Measurements from ENCODE around the gene SFT2D3. TPM values are rescaled to one million over a fixed set of nuclear protein-coding genes. Genes with fewer than 3 reads are reported as not detected.

The SFT2D3 gene
- total RNA-seq, 1 experiment from 2014 or later, result 12.2 TPM

DNA sequence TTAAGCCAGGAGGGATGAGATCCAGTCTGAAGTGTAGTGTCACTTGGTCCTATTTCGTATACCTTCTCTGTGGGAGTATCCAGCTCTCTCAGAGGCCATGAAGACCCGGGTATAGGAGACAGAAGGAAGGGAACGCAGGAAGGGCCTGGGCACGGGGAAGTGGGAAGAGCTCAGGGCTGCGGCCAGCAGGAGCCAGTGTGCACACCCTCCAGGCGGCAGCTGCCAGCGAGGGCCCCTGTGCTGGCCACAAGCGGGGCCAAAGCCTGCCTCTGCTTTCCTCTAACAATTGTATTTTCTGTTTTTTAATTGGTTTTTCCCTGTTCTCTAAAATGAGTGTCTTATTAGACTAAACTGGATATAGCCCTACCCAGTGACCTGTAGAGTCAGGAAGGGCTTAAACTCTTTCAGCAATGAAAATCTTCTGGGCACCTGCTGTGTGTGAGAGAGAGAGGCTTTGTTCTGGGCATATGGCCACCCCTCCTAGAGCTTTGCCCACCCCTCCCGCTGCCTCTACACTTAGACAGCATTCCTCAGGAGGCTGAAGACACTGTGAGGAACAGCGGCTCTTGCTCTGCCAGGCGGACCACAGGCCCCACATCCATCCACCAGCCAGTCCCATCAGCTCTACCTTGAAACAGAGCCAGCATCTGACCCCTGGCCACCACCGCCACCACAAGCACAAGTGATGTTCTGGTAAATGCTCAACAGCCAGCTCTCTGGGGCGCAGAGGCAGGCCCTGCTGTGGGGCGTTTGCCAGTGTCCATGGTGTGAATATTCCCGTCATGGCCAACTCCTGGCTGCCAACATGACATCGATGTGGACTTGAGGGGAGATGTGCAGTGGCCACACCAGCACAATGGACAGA is 45.9 kb upstream of the SFT2D3 start:
- H3K4me3 ChIP-seq (ENCODE audit: low read depth, low read length), result no peak overlapping the region
- H3K36me3 Mint-ChIP-seq (ENCODE audit: insufficient read depth, unreplicated experiment), result no peaks in the 10 kb centered on the region
- ChIA-PET CTCF (interaction anchor here (0.5 kb wide), 1 partner anchor 21 kb away, joined by 4 read pairs; no protein-coding TSS in a partner anchor), POLR2A (no interaction called here)
- no peaks in the 10 kb centered on the region for H3K4me1 Mint-ChIP-seq (ENCODE audit: low read depth, unreplicated experiment)
- no peaks in the 10 kb centered on the region for H3K27me3 ChIP-seq (replicated peaks; ENCODE audit: control insufficient read depth, insufficient read depth, low read length)
- H3K27me3 Mint-ChIP-seq (ENCODE audit: insufficient read depth, unreplicated experiment), result no peaks in the 10 kb centered on the region
- H3K4me1 ChIP-seq, result no peaks in the 10 kb centered on the region
- no peaks in the 10 kb centered on the region for H3K9me3 Mint-ChIP-seq (ENCODE audit: unreplicated experiment)
- no peak for DNase-seq
- TF ChIP-seq, protein P1, sequence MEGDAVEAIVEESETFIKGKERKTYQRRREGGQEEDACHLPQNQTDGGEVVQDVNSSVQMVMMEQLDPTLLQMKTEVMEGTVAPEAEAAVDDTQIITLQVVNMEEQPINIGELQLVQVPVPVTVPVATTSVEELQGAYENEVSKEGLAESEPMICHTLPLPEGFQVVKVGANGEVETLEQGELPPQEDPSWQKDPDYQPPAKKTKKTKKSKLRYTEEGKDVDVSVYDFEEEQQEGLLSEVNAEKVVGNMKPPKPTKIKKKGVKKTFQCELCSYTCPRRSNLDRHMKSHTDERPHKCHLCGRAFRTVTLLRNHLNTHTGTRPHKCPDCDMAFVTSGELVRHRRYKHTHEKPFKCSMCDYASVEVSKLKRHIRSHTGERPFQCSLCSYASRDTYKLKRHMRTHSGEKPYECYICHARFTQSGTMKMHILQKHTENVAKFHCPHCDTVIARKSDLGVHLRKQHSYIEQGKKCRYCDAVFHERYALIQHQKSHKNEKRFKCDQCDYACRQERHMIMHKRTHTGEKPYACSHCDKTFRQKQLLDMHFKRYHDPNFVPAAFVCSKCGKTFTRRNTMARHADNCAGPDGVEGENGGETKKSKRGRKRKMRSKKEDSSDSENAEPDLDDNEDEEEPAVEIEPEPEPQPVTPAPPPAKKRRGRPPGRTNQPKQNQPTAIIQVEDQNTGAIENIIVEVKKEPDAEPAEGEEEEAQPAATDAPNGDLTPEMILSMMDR (IDR thresholded peaks at IDR 0.05; ENCODE audit: insufficient read depth in 1 of 2, low read depth in 1 of 2, low read length in 1 of 2, severe bottlenecking in 1 of 2, unreplicated experiment in 1 of 2), result no peak
- H3K27ac Mint-ChIP-seq (ENCODE audit: unreplicated experiment), result no peak overlapping the region
- BruUV-seq (replicated peaks), result no TSS peak
- no peaks in the 10 kb centered on the region for H3K9me3 ChIP-seq
- no peak overlapping the region for H3K4me3 Mint-ChIP-seq (ENCODE audit: unreplicated experiment)
- intact Hi-C loops (cut with micrococcal nuclease; ENCODE audit: unreplicated experiment), result no loop called here
- H3K36me3 ChIP-seq (ENCODE audit: control insufficient read depth, insufficient read depth, low read length), result no peaks in the 10 kb centered on the region

DNA sequence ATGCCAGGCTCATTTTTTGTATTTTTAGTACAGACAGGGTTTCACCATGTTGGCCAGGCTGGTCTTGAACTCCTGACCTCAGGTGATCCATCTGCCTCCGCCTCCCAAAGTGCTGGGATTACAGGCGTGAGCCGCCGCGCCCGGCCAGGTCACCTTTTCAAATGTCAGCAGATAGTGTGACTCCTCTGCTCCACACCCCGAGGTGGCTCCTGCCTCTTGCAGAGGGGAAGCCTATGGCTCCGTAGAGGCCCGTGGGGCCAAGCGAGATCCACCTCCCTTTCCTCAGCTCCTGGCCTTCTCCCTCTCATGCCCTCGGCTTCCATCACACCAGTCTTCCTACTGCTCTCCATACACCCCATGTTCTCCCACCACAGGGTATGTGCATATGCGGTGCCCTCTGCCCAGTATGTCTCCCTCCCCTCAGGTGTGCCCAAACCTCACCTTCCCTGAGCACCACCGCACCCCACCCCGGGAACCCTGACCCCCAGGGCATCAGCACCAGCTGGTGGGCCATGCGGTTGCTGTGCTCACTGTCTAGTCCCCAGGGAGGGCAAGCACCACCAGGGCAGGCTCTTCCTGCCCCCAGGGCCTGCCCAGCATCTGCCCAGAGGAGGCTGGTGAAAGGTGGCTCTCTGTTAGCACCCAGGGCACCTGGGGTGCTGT is 44.6 kb upstream of the SFT2D3 start:
- Histone ChIP-seq H3K4me1 (peaks cover 6% of the 10 kb centered on the region), H3K27me3 (replicated peaks; ENCODE audit: control insufficient read depth, insufficient read depth, low read length) (no peaks in the 10 kb centered on the region), H3K9me3 (no peaks in the 10 kb centered on the region), H3K36me3 (ENCODE audit: control insufficient read depth, insufficient read depth, low read length) (no peaks in the 10 kb centered on the region), H3K4me3 (ENCODE audit: low read depth, low read length) (no peak overlapping the region)
- DNase-seq, result no peak
- Mint-ChIP-seq H3K36me3 (ENCODE audit: insufficient read depth, unreplicated experiment) (no peaks in the 10 kb centered on the region), H3K4me1 (ENCODE audit: low read depth, unreplicated experiment) (no peaks in the 10 kb centered on the region), H3K4me3 (ENCODE audit: unreplicated experiment) (no peak overlapping the region), H3K27me3 (ENCODE audit: insufficient read depth, unreplicated experiment) (no peaks in the 10 kb centered on the region), H3K27ac (ENCODE audit: unreplicated experiment) (no peak overlapping the region), H3K9me3 (ENCODE audit: unreplicated experiment) (no peaks in the 10 kb centered on the region)
- intact Hi-C loops (cut with micrococcal nuclease; ENCODE audit: unreplicated experiment), result no loop called here
- TF ChIP-seq, protein P1 (IDR thresholded peaks at IDR 0.05; ENCODE audit: insufficient read depth in 1 of 2, low read depth in 1 of 2, low read length in 1 of 2, severe bottlenecking in 1 of 2, unreplicated experiment in 1 of 2), result no peak
- CTCF ChIA-PET, result no interaction called here
- POLR2A ChIA-PET, result no interaction called here
- BruUV-seq (replicated peaks), result no TSS peak

DNA sequence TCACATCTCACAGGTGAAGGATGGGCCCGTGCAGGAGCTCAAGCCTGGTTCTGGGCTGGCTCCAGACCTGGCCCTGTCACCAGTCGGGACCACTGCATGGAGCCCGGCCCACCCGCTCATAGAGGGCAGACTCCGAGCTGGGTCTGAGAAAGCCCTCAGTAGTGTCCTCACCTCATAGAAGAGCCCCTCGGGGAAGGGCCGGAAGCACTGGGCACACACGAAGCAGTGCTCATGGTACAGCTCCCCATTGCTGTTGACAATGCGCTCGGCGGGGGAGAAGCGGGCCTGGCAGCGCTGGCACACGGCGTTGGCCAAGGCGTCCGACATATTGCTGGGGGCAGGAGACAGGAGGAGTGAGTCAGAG is 44.1 kb upstream of the SFT2D3 start:
- no peaks in the 10 kb centered on the region for H3K9me3 ChIP-seq
- Mint-ChIP-seq H3K27ac (ENCODE audit: unreplicated experiment) (no peak overlapping the region), H3K36me3 (ENCODE audit: insufficient read depth, unreplicated experiment) (no peaks in the 10 kb centered on the region), H3K9me3 (ENCODE audit: unreplicated experiment) (no peaks in the 10 kb centered on the region), H3K4me3 (ENCODE audit: unreplicated experiment) (no peak overlapping the region), H3K4me1 (ENCODE audit: low read depth, unreplicated experiment) (no peaks in the 10 kb centered on the region), H3K27me3 (ENCODE audit: insufficient read depth, unreplicated experiment) (no peaks in the 10 kb centered on the region)
- ChIA-PET POLR2A (no interaction called here), CTCF (no interaction called here)
- peaks cover 10% of the 10 kb centered on the region for H3K4me1 ChIP-seq
- no peaks in the 10 kb centered on the region for H3K27me3 ChIP-seq (replicated peaks; ENCODE audit: control insufficient read depth, insufficient read depth, low read length)
- H3K4me3 ChIP-seq (ENCODE audit: low read depth, low read length), result no peak overlapping the region
- intact Hi-C loops (cut with micrococcal nuclease; ENCODE audit: unreplicated experiment), result no loop called here
- no peaks in the 10 kb centered on the region for H3K36me3 ChIP-seq (ENCODE audit: control insufficient read depth, insufficient read depth, low read length)
- no TSS peak for BruUV-seq (replicated peaks)
- TF ChIP-seq, protein P1 (IDR thresholded peaks at IDR 0.05; ENCODE audit: insufficient read depth in 1 of 2, low read depth in 1 of 2, low read length in 1 of 2, severe bottlenecking in 1 of 2, unreplicated experiment in 1 of 2), result no peak
- DNase-seq, result no peak

All from Caco-2 (cell line).